Measurements from ENCODE around the gene STK24. TPM values are rescaled to one million over a fixed set of nuclear protein-coding genes. Genes with fewer than 3 reads are reported as not detected.

The STK24 gene
- total RNA-seq, 1 donor from 2014 or later = 19.8 TPM

DNA sequence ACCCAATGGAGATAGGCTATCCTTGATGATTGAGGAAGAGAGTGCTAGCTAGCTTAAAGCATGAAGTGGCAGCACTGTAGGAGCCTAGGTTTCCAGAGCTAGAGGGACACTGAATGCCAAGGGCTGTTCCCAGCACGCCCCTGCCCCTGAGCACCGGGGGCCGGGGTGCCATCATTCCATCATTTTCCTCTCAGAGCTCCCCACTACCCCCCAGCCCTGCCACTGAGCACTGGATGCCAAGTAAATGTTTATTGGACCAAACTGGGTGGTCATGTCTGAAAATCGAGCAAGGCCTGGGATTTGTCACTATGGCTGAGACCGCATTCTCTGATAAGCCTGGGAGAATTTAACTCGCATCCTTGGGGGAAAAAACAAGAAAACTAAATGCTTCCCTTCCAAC, 142.8 kb downstream of the STK24 start:
- Histone ChIP-seq H3K9me3 (ENCODE audit: control insufficient read depth in 3 of 3, low read length in 3 of 3) (no peaks in the 10 kb centered on the region), H3K27me3 (ENCODE audit: control insufficient read depth in 3 of 3, insufficient read depth in 3 of 3, low read length in 3 of 3) (no peaks in the 10 kb centered on the region), H3K36me3 (ENCODE audit: control insufficient read depth in 3 of 3, insufficient read depth in 3 of 3, low read length in 3 of 3) (peaks cover 0 to 2% (median 0%) of the 10 kb centered on the region in 3 donors), H3K4me1 (ENCODE audit: control insufficient read depth in 3 of 3, insufficient read depth in 3 of 3, low read length in 3 of 3) (peaks cover 0 to 13% (median 7%) of the 10 kb centered on the region in 3 donors), H3K27ac (ENCODE audit: low read depth, low read length) (no peak overlapping the region), H3K9ac (ENCODE audit: low read depth in 1 of 3, low read length in 3 of 3) (no peak overlapping the region), H3K4me3 (ENCODE audit: low read length in 3 of 3) (no peak overlapping the region)

GRCh38 chr13:98433654-98434053, 143.3 kb downstream of the STK24 start:
- no peaks in the 10 kb centered on the region for H3K9me3 ChIP-seq (ENCODE audit: control insufficient read depth in 3 of 3, low read length in 3 of 3)
- peaks cover 0 to 14% (median 7%) of the 10 kb centered on the region in 3 donors for H3K4me1 ChIP-seq (ENCODE audit: control insufficient read depth in 3 of 3, insufficient read depth in 3 of 3, low read length in 3 of 3)
- peaks cover 0 to 2% (median 1%) of the 10 kb centered on the region in 3 donors for H3K36me3 ChIP-seq (ENCODE audit: control insufficient read depth in 3 of 3, insufficient read depth in 3 of 3, low read length in 3 of 3)
- H3K4me3 ChIP-seq (ENCODE audit: low read length in 3 of 3) = no peak overlapping the region
- no peak overlapping the region for H3K27ac ChIP-seq (ENCODE audit: low read depth, low read length)
- H3K9ac ChIP-seq (ENCODE audit: low read depth in 1 of 3, low read length in 3 of 3) = no peak overlapping the region
- H3K27me3 ChIP-seq (ENCODE audit: control insufficient read depth in 3 of 3, insufficient read depth in 3 of 3, low read length in 3 of 3) = no peaks in the 10 kb centered on the region

- H3K9me3 ChIP-seq (ENCODE audit: control insufficient read depth in 3 of 3, low read length in 3 of 3) = no peaks in the 10 kb centered on the region
- no peak overlapping the region for H3K27ac ChIP-seq (ENCODE audit: low read depth, low read length)
- H3K4me1 ChIP-seq (ENCODE audit: control insufficient read depth in 3 of 3, insufficient read depth in 3 of 3, low read length in 3 of 3) = peaks cover 8 to 24% (median 13%) of the 10 kb centered on the region in 3 donors
- H3K27me3 ChIP-seq (ENCODE audit: control insufficient read depth in 3 of 3, insufficient read depth in 3 of 3, low read length in 3 of 3) = no peaks in the 10 kb centered on the region
- peaks cover 0 to 8% (median 2%) of the 10 kb centered on the region in 3 donors for H3K36me3 ChIP-seq (ENCODE audit: control insufficient read depth in 3 of 3, insufficient read depth in 3 of 3, low read length in 3 of 3)
- no peak overlapping the region for H3K9ac ChIP-seq (ENCODE audit: low read depth in 1 of 3, low read length in 3 of 3)
- H3K4me3 ChIP-seq (ENCODE audit: low read length in 3 of 3) = no peak overlapping the region
These were observed 144.3 kb downstream of the STK24 start for GRCh38 chr13:98432638-98433037.

GRCh38 chr13:98429977-98430736, 146.8 kb downstream of the STK24 start:
- peaks cover 6 to 21% (median 8%) of the 10 kb centered on the region in 3 donors for H3K4me1 ChIP-seq (ENCODE audit: control insufficient read depth in 3 of 3, insufficient read depth in 3 of 3, low read length in 3 of 3)
- no peak overlapping the region for H3K9ac ChIP-seq (ENCODE audit: low read depth in 1 of 3, low read length in 3 of 3)
- no peak overlapping the region for H3K27ac ChIP-seq (ENCODE audit: low read depth, low read length)
- H3K9me3 ChIP-seq (ENCODE audit: control insufficient read depth in 3 of 3, low read length in 3 of 3) = no peaks in the 10 kb centered on the region
- peaks cover 0 to 5% (median 4%) of the 10 kb centered on the region in 3 donors for H3K36me3 ChIP-seq (ENCODE audit: control insufficient read depth in 3 of 3, insufficient read depth in 3 of 3, low read length in 3 of 3)
- H3K4me3 ChIP-seq (ENCODE audit: low read length in 3 of 3) = no peak overlapping the region
- H3K27me3 ChIP-seq (ENCODE audit: control insufficient read depth in 3 of 3, insufficient read depth in 3 of 3, low read length in 3 of 3) = no peaks in the 10 kb centered on the region

GRCh38 chr13:98429531-98429930, 147.4 kb downstream of the STK24 start:
- Histone ChIP-seq H3K4me3 (ENCODE audit: low read length in 3 of 3) (no peak overlapping the region), H3K27me3 (ENCODE audit: control insufficient read depth in 3 of 3, insufficient read depth in 3 of 3, low read length in 3 of 3) (no peaks in the 10 kb centered on the region), H3K36me3 (ENCODE audit: control insufficient read depth in 3 of 3, insufficient read depth in 3 of 3, low read length in 3 of 3) (peaks cover 0 to 5% (median 4%) of the 10 kb centered on the region in 3 donors), H3K9ac (ENCODE audit: low read depth in 1 of 3, low read length in 3 of 3) (no peak overlapping the region), H3K27ac (ENCODE audit: low read depth, low read length) (no peak overlapping the region), H3K9me3 (ENCODE audit: control insufficient read depth in 3 of 3, low read length in 3 of 3) (no peaks in the 10 kb centered on the region), H3K4me1 (ENCODE audit: control insufficient read depth in 3 of 3, insufficient read depth in 3 of 3, low read length in 3 of 3) (peaks cover 6 to 19% (median 8%) of the 10 kb centered on the region in 3 donors)

DNA sequence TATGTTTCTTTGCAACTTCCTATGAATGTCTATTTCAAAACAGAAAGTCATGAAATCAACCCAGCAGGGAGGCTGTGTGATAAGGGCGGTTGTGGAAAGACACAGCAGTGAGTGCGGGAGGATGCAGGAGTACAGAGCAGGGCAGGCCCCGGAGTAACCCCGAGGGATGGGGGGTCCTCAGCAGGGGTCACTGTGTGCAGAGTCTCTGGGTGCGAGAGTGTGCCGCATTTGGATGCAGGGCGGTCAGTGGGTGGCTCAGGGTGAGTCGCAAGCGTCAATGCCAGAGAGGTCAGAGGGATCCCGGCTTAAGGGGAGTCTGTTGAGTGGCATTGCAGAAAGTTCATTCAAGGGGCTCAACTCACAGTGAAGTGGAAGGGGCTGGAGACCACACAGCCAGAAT, 147.8 kb downstream of the STK24 start:
- Histone ChIP-seq H3K9ac (ENCODE audit: low read depth in 1 of 3, low read length in 3 of 3) (no peak overlapping the region), H3K36me3 (ENCODE audit: control insufficient read depth in 3 of 3, insufficient read depth in 3 of 3, low read length in 3 of 3) (peaks cover 0 to 5% (median 4%) of the 10 kb centered on the region in 3 donors)

DNA sequence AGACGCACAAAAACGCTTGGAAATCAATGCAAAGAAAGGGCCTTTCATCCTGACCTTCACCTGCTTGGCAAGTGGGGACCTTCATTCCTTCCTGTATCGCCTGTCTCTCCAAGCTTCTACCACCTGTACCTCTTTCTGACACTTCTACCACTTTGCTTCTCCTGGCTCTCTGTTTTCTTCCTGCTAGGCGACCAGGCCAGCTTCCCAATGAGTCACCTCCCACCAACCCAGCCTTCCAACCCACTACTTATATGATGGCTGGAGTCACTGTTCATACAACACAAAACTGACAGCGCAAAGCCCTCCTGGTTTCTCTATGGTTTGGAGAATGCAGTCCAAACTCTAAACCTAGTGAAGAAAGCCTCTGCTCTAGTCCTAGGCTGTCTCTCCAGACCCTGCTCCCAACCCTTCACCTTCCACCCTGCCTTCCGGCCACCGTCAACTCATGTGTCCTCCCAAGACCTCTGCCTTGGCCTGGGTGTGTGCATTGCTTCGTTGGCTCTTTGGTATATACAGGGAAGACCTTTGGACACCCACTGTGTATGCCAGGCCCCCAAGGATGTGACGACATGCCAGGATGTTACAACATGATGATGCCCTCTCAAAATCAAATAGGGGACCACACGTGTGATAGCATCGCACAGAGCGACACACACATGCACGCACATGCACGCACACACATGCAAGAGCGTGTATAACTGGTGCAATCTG, 148.5 kb downstream of the STK24 start:
- Histone ChIP-seq H3K9ac (ENCODE audit: low read depth in 1 of 3, low read length in 3 of 3) (peak overlapping the region in 1 of 3 donors; percentile 72), H3K4me1 (ENCODE audit: control insufficient read depth in 3 of 3, insufficient read depth in 3 of 3, low read length in 3 of 3) (peaks cover 6 to 19% (median 8%) of the 10 kb centered on the region in 3 donors), H3K4me3 (ENCODE audit: low read length in 3 of 3) (peak overlapping the region in 2 of 3 donors; percentile 63 to 67), H3K9me3 (ENCODE audit: control insufficient read depth in 3 of 3, low read length in 3 of 3) (no peaks in the 10 kb centered on the region), H3K27ac (ENCODE audit: low read depth, low read length) (no peak overlapping the region), H3K27me3 (ENCODE audit: control insufficient read depth in 3 of 3, insufficient read depth in 3 of 3, low read length in 3 of 3) (no peaks in the 10 kb centered on the region), H3K36me3 (ENCODE audit: control insufficient read depth in 3 of 3, insufficient read depth in 3 of 3, low read length in 3 of 3) (peaks cover 0 to 7% (median 4%) of the 10 kb centered on the region in 3 donors)

More for the DNA sequence above, 147.8 kb downstream of the STK24 start:
- Histone ChIP-seq H3K9me3 (ENCODE audit: control insufficient read depth in 3 of 3, low read length in 3 of 3) (no peaks in the 10 kb centered on the region), H3K27ac (ENCODE audit: low read depth, low read length) (no peak overlapping the region), H3K4me3 (ENCODE audit: low read length in 3 of 3) (no peak overlapping the region), H3K4me1 (ENCODE audit: control insufficient read depth in 3 of 3, insufficient read depth in 3 of 3, low read length in 3 of 3) (peaks cover 6 to 19% (median 8%) of the 10 kb centered on the region in 3 donors), H3K27me3 (ENCODE audit: control insufficient read depth in 3 of 3, insufficient read depth in 3 of 3, low read length in 3 of 3) (no peaks in the 10 kb centered on the region)

- H3K9me3 ChIP-seq (ENCODE audit: control insufficient read depth in 3 of 3, low read length in 3 of 3) = no peaks in the 10 kb centered on the region
- H3K9ac ChIP-seq (ENCODE audit: low read depth in 1 of 3, low read length in 3 of 3) = peak overlapping the region in 2 of 3 donors; percentile 69 to 72
- H3K36me3 ChIP-seq (ENCODE audit: control insufficient read depth in 3 of 3, insufficient read depth in 3 of 3, low read length in 3 of 3) = peaks cover 0 to 7% (median 4%) of the 10 kb centered on the region in 3 donors
- no peaks in the 10 kb centered on the region for H3K27me3 ChIP-seq (ENCODE audit: control insufficient read depth in 3 of 3, insufficient read depth in 3 of 3, low read length in 3 of 3)
- H3K4me3 ChIP-seq (ENCODE audit: low read length in 3 of 3) = peak overlapping the region; percentile 59 to 67 (median 64)
- no peak overlapping the region for H3K27ac ChIP-seq (ENCODE audit: low read depth, low read length)
- peaks cover 6 to 19% (median 8%) of the 10 kb centered on the region in 3 donors for H3K4me1 ChIP-seq (ENCODE audit: control insufficient read depth in 3 of 3, insufficient read depth in 3 of 3, low read length in 3 of 3)
These were observed 149.4 kb downstream of the STK24 start for GRCh38 chr13:98427331-98427995.

DNA sequence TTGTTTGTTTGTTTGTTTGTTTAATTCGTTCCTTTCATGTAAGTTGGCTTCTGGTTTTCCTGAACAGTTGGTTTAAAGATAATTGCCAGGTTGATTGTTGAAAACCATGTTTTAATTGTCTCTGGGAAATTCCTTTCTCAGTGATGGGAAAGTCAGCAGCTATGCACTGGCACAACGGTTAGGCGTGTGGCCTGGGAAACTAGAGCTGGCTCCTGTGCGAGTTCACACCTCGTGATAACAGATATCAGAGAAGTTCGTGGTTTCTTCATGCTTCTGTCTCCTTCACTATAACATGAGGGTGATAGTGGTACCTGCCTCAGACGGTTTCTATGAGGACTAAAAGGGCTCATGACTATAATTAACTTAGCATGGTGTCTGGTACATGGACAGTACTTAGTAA, 153.5 kb downstream of the STK24 start:
- Histone ChIP-seq H3K4me1 (ENCODE audit: control insufficient read depth in 3 of 3, insufficient read depth in 3 of 3, low read length in 3 of 3) (peaks cover 6 to 16% (median 7%) of the 10 kb centered on the region in 3 donors), H3K9me3 (ENCODE audit: control insufficient read depth in 3 of 3, low read length in 3 of 3) (no peaks in the 10 kb centered on the region), H3K27ac (ENCODE audit: low read depth, low read length) (no peak overlapping the region), H3K27me3 (ENCODE audit: control insufficient read depth in 3 of 3, insufficient read depth in 3 of 3, low read length in 3 of 3) (no peaks in the 10 kb centered on the region), H3K36me3 (ENCODE audit: control insufficient read depth in 3 of 3, insufficient read depth in 3 of 3, low read length in 3 of 3) (peaks cover 2 to 6% (median 5%) of the 10 kb centered on the region in 3 donors), H3K4me3 (ENCODE audit: low read length in 3 of 3) (no peak overlapping the region), H3K9ac (ENCODE audit: low read depth in 1 of 3, low read length in 3 of 3) (no peak overlapping the region)
